Measurements from ENCODE around the gene APBA2.

- TF ChIP-seq POLR2A (IDR thresholded peaks at IDR 0.05), result no peak
- no peak for TF ChIP-seq CTCF (IDR thresholded peaks at IDR 0.05)
- no peak for TF ChIP-seq POLR2AphosphoS5 (IDR thresholded peaks at IDR 0.05)
Observed at GRCh38 chr15:29110733-29111132, 225.0 kb downstream of the APBA2 start.

Data from sigmoid colon (tissue), 4 donors.